ENCODE results near the gene RSBN1L.

RSBN1L gene

GRCh38 chr7:77808517-77808916 lies 112.3 kb downstream of the RSBN1L start:
- no peak for DNase-seq (ENCODE audit: low read depth)

GRCh38 chr7:77811516-77812289 lies 115.4 kb downstream of the RSBN1L start:
- DNase-seq (ENCODE audit: low read depth): no peak

- no peak for DNase-seq (ENCODE audit: low read depth)
Observed at GRCh38 chr7:77812290-77812685, 116.0 kb downstream of the RSBN1L start.

GRCh38 chr7:77813180-77813579 lies 116.9 kb downstream of the RSBN1L start:
- no peak for DNase-seq (ENCODE audit: low read depth)

GRCh38 chr7:77819021-77819420 lies 122.8 kb downstream of the RSBN1L start:
- DNase-seq (ENCODE audit: low read depth): no peak

- DNase-seq (ENCODE audit: low read depth): no peak
Observed at GRCh38 chr7:77820967-77821366, 124.7 kb downstream of the RSBN1L start.

GRCh38 chr7:77822269-77822668 lies 126.0 kb downstream of the RSBN1L start:
- no peak for DNase-seq (ENCODE audit: low read depth)

- no peak for DNase-seq (ENCODE audit: low read depth)
Observed at GRCh38 chr7:77823787-77824186, 127.5 kb downstream of the RSBN1L start.

GRCh38 chr7:77824636-77825035 lies 128.4 kb downstream of the RSBN1L start:
- no peak for DNase-seq (ENCODE audit: low read depth)

- DNase-seq (ENCODE audit: low read depth): no peak
Observed at GRCh38 chr7:77825131-77825530, 128.9 kb downstream of the RSBN1L start.

- DNase-seq (ENCODE audit: low read depth): no peak
Observed at GRCh38 chr7:77826300-77826699, 130.0 kb downstream of the RSBN1L start.

GRCh38 chr7:77827999-77828398 lies 131.7 kb downstream of the RSBN1L start:
- no peak for DNase-seq (ENCODE audit: low read depth)

GRCh38 chr7:77830649-77831355 lies 134.5 kb downstream of the RSBN1L start:
- no peak for DNase-seq (ENCODE audit: low read depth)

GRCh38 chr7:77831481-77831880 lies 135.2 kb downstream of the RSBN1L start:
- DNase-seq (ENCODE audit: low read depth): no peak

GRCh38 chr7:77831953-77832352 lies 135.7 kb downstream of the RSBN1L start:
- no peak for DNase-seq (ENCODE audit: low read depth)
